HL-60 (cell line): ENCODE data around the gene PKP1.

Source experiments
- GABPA ChIP-seq: IDR thresholded peaks from 2 replicates; pipeline ENCODE4 v1.6.1; 2012; ENCODE audit warnings: low read depth
- POLR2AphosphoS5 ChIP-seq: IDR thresholded peaks from 2 replicates; pipeline ENCODE4 v1.6.1; 2012; ENCODE audit warnings: low read depth
- TF ChIP-seq, protein P1 (sequence below): IDR thresholded peaks from one replicate; pipeline ENCODE4 v1.5.1; 2011; ENCODE audit warnings: low read length, control low read depth, inconsistent platforms; ENCODE audit not compliant: insufficient read depth
- TF ChIP-seq, protein P2 (sequence below): IDR thresholded peaks from 2 replicates; pipeline ENCODE4 v1.6.1; 2012; ENCODE audit warnings: low read depth; ENCODE audit not compliant: insufficient replicate concordance

DNA sequence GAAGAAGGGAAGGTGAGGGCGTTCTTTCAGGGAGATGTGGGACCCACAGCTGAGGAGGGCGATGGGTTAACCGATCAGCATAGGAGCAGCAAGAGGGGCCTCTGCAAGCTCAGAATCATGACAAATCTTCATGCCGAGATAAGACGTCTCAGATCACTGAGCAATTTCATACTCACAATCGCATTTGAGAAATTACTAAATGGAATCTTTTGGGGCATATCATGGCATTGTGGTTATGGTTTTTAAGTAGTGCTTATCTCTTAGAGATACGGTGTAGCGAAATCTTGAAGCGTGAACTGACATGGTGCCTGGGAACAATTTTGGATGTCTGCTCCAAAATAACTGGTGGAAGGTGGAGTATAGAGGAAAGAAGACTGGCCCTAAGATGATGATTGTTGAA lies 88.0 kb downstream of the PKP1 start:
- TF ChIP-seq, protein P1, sequence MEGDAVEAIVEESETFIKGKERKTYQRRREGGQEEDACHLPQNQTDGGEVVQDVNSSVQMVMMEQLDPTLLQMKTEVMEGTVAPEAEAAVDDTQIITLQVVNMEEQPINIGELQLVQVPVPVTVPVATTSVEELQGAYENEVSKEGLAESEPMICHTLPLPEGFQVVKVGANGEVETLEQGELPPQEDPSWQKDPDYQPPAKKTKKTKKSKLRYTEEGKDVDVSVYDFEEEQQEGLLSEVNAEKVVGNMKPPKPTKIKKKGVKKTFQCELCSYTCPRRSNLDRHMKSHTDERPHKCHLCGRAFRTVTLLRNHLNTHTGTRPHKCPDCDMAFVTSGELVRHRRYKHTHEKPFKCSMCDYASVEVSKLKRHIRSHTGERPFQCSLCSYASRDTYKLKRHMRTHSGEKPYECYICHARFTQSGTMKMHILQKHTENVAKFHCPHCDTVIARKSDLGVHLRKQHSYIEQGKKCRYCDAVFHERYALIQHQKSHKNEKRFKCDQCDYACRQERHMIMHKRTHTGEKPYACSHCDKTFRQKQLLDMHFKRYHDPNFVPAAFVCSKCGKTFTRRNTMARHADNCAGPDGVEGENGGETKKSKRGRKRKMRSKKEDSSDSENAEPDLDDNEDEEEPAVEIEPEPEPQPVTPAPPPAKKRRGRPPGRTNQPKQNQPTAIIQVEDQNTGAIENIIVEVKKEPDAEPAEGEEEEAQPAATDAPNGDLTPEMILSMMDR = no peak
- no peak for TF ChIP-seq POLR2AphosphoS5
- no peak for TF ChIP-seq GABPA
- TF ChIP-seq, protein P2, sequence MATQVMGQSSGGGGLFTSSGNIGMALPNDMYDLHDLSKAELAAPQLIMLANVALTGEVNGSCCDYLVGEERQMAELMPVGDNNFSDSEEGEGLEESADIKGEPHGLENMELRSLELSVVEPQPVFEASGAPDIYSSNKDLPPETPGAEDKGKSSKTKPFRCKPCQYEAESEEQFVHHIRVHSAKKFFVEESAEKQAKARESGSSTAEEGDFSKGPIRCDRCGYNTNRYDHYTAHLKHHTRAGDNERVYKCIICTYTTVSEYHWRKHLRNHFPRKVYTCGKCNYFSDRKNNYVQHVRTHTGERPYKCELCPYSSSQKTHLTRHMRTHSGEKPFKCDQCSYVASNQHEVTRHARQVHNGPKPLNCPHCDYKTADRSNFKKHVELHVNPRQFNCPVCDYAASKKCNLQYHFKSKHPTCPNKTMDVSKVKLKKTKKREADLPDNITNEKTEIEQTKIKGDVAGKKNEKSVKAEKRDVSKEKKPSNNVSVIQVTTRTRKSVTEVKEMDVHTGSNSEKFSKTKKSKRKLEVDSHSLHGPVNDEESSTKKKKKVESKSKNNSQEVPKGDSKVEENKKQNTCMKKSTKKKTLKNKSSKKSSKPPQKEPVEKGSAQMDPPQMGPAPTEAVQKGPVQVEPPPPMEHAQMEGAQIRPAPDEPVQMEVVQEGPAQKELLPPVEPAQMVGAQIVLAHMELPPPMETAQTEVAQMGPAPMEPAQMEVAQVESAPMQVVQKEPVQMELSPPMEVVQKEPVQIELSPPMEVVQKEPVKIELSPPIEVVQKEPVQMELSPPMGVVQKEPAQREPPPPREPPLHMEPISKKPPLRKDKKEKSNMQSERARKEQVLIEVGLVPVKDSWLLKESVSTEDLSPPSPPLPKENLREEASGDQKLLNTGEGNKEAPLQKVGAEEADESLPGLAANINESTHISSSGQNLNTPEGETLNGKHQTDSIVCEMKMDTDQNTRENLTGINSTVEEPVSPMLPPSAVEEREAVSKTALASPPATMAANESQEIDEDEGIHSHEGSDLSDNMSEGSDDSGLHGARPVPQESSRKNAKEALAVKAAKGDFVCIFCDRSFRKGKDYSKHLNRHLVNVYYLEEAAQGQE = no peak
